Smooth muscle cell (in vitro differentiated cells): ENCODE results near the gene RALGPS1. TPM values are rescaled to one million over a fixed set of nuclear protein-coding genes. Genes with fewer than 3 reads are reported as not detected.

Experiments
- DNase-seq: peaks from one replicate; lab custom pipeline; 2025; ENCODE audit not compliant: unreplicated experiment; lab: John Stamatoyannopoulos, UW
- H2AFZ ChIP-seq: fragments of 200-600 bp; sonication (generic); 2 replicates; pipeline ENCODE4 v1.6.0; 2016; ENCODE audit warnings: antibody characterized with exemption, low read depth, mild to moderate bottlenecking
- H3F3A ChIP-seq: fragments of 200-600 bp; sonication (generic); 2 replicates; pipeline ENCODE4 v1.6.0; 2017; ENCODE audit warnings: antibody characterized with exemption, low read depth
- H3K27ac ChIP-seq: fragments of 200-600 bp; sonication (generic); 2 replicates; pipeline ENCODE4 v1.5.1; 2016; ENCODE audit warnings: low read depth, mild to moderate bottlenecking
- H3K27me3 ChIP-seq: fragments of 200-600 bp; sonication (generic); 2 replicates; pipeline ENCODE4 v1.6.1; 2016; ENCODE audit warnings: low read depth, mild to moderate bottlenecking
- H3K36me3 ChIP-seq: fragments of 200-600 bp; sonication (generic); 2 replicates; pipeline ENCODE4 v1.5.1; 2016; ENCODE audit warnings: low read depth
- H3K4me1 ChIP-seq: fragments of 200-600 bp; sonication (generic); 2 replicates; pipeline ENCODE4 v1.5.1; 2016; ENCODE audit warnings: low read depth
- H3K4me2 ChIP-seq: fragments of 200-600 bp; sonication (generic); 2 replicates; pipeline ENCODE4 v1.6.0; 2016; ENCODE audit warnings: mild to moderate bottlenecking
- H3K4me3 ChIP-seq: fragments of 200-600 bp; sonication (generic); 2 replicates; pipeline ENCODE4 v1.5.1; 2016; ENCODE audit warnings: mild to moderate bottlenecking
- H3K79me2 ChIP-seq: fragments of 200-600 bp; sonication (generic); 2 replicates; pipeline ENCODE4 v1.6.0; 2016; ENCODE audit warnings: low read depth, mild to moderate bottlenecking
- H3K9ac ChIP-seq: fragments of 200-600 bp; sonication (generic); 2 replicates; pipeline ENCODE4 v1.6.0; 2016; ENCODE audit warnings: low read depth
- H3K9me3 ChIP-seq: fragments of 200-600 bp; sonication (generic); replicated peaks from 2 replicates; pipeline ENCODE4 v1.5.1; 2016; ENCODE audit warnings: low read depth
- H4K20me1 ChIP-seq: fragments of 200-600 bp; sonication (generic); 2 replicates; pipeline ENCODE4 v1.6.0; 2016; ENCODE audit warnings: low read depth
- CTCF ChIP-seq: fragments of 200-600 bp; sonication (generic); IDR thresholded peaks from 2 replicates; pipeline ENCODE4 v1.5.1; 2017; ENCODE audit warnings: borderline replicate concordance, mild to moderate bottlenecking, antibody characterized with exemption; ENCODE audit not compliant: insufficient read depth, poor library complexity, severe bottlenecking
- WGBS: methylation state at CpG from one replicate; pipeline ENCODE4 v1.1.7; 2016; ENCODE audit warnings: low lambda C conversion rate; 5-methylcytosine and 5-hydroxymethylcytosine counted together
- polyA plus RNA-seq: library from polyadenylated mRNA; unstranded; fragments of >200 nt; fragmentation: Nextera tagmentation; extraction: Ambion mirVana; gene quantifications from 2 replicates; pipeline ENCODE4 v1.2.1, GENCODE V29; 2016
- total RNA-seq: library from RNA; depleted of rRNA; stranded (reverse); fragments of >200 nt; gene quantifications from 2 replicates; pipeline ENCODE4 v1.2.3, GENCODE V29; 2014

RALGPS1 gene
- total and polyA plus RNA-seq, 2 experiments from 2014 or later, result 2.1 to 4.0 TPM

GRCh38 chr9:127193483-127193882 is 278.9 kb downstream of the RALGPS1 start:
- Histone ChIP-seq H3K27ac (no peak overlapping the region), H3K4me1 (peaks cover 3% of the 10 kb centered on the region), H3F3A (no peaks in the 10 kb centered on the region), H3K4me3 (no peak overlapping the region), H3K9ac (no peak overlapping the region), H3K36me3 (no peaks in the 10 kb centered on the region), H3K27me3 (no peaks in the 10 kb centered on the region), H4K20me1 (no peaks in the 10 kb centered on the region), H3K9me3 (no peaks in the 10 kb centered on the region), H2AFZ (no peak overlapping the region), H3K79me2 (no peaks in the 10 kb centered on the region), H3K4me2 (no peak overlapping the region)
- no peak for DNase-seq
- no peak for TF ChIP-seq CTCF
- WGBS, result 92% methylated on average over 1 of the region's 1 CpG

- H3K27ac ChIP-seq, result no peak overlapping the region
- 93% methylated on average over 12 of the region's 12 CpGs for WGBS
Measured at GRCh38 chr9:127194881-127195713, 280.5 kb downstream of the RALGPS1 start.

GRCh38 chr9:127195976-127196825 is 281.6 kb downstream of the RALGPS1 start:
- WGBS, result 96% methylated on average over 19 of the region's 19 CpGs
- Histone ChIP-seq H3K9ac (no peak overlapping the region), H3K9me3 (no peaks in the 10 kb centered on the region), H3K4me2 (no peak overlapping the region), H4K20me1 (no peaks in the 10 kb centered on the region), H3K4me3 (no peak overlapping the region), H3K4me1 (peaks cover 5% of the 10 kb centered on the region), H3F3A (no peaks in the 10 kb centered on the region), H3K27ac (no peak overlapping the region), H2AFZ (no peak overlapping the region), H3K27me3 (no peaks in the 10 kb centered on the region), H3K79me2 (no peaks in the 10 kb centered on the region), H3K36me3 (no peaks in the 10 kb centered on the region)
- DNase-seq, result no peak
- no peak for TF ChIP-seq CTCF

More at GRCh38 chr9:127194881-127195713, 280.5 kb downstream of the RALGPS1 start:
- Histone ChIP-seq H3K79me2 (no peaks in the 10 kb centered on the region), H3K27me3 (no peaks in the 10 kb centered on the region), H3K4me1 (peaks cover 8% of the 10 kb centered on the region), H3K9me3 (no peaks in the 10 kb centered on the region), H3K9ac (no peak overlapping the region), H3K4me2 (no peak overlapping the region), H2AFZ (no peak overlapping the region), H3K4me3 (no peak overlapping the region), H4K20me1 (no peaks in the 10 kb centered on the region), H3K36me3 (no peaks in the 10 kb centered on the region), H3F3A (no peaks in the 10 kb centered on the region)
- no peak for TF ChIP-seq CTCF
- DNase-seq, result no peak
